ENCODE measurements around the gene ZNF862. TPM values are rescaled to one million over a fixed set of nuclear protein-coding genes. Genes with fewer than 3 reads are reported as not detected.

The ZNF862 gene
- total and polyA plus RNA-seq, 2 of the 13 experiments (the other 11 are each of a cell fraction or from before 2014, with no cell fraction given) = 0.89 to 2.0 TPM

- TF ChIP-seq TBX2 (CRISPR knock-in tag; IDR thresholded peaks at IDR 0.05; ENCODE audit: borderline replicate concordance) (no peak), ZFP1 (CRISPR knock-in tag; IDR thresholded peaks at IDR 0.05) (no peak), PAXIP1 (CRISPR knock-in tag; conservative IDR thresholded peaks at IDR 0.05) (peak; percentile 43; the same call in 1 of the 2 replicates), ZSCAN29 (CRISPR knock-in tag; conservative IDR thresholded peaks at IDR 0.05) (no peak), ZFAT (CRISPR knock-in tag; conservative IDR thresholded peaks at IDR 0.05) (no peak), MAF1 (CRISPR knock-in tag; IDR thresholded peaks at IDR 0.05; ENCODE audit: borderline replicate concordance) (0 out of 2 replicates have a peak, but pooled peaks have one; percentile 32), ZNF792 (CRISPR knock-in tag; IDR thresholded peaks at IDR 0.05) (no peak), ZKSCAN5 (CRISPR knock-in tag; IDR thresholded peaks at IDR 0.05) (no peak), ZFP36 (IDR thresholded peaks at IDR 0.05; ENCODE audit: borderline replicate concordance, low read depth, low read length, partially characterized antibody) (no peak), ZNF230 (CRISPR knock-in tag; IDR thresholded peaks at IDR 0.05) (no peak), ZNF33A (CRISPR knock-in tag; IDR thresholded peaks at IDR 0.05; ENCODE audit: borderline replicate concordance) (no peak), ZNF615 (CRISPR knock-in tag; IDR thresholded peaks at IDR 0.05; ENCODE audit: borderline replicate concordance) (no peak), GATAD2A (CRISPR knock-in tag; IDR thresholded peaks at IDR 0.05) (peak; percentile 36; the same call in 1 of the 2 replicates), NFIB (CRISPR knock-in tag; IDR thresholded peaks at IDR 0.05; ENCODE audit: borderline replicate concordance) (no peak), PRMT3 (CRISPR knock-in tag; IDR thresholded peaks at IDR 0.05; ENCODE audit: borderline replicate concordance, low read depth) (no peak), ZNF430 (CRISPR knock-in tag; IDR thresholded peaks at IDR 0.05) (no peak), DMAP1 (CRISPR knock-in tag; IDR thresholded peaks at IDR 0.05) (peak; percentile 67; the same call in 1 of the 2 replicates), FOXP1 (IDR thresholded peaks at IDR 0.05) (no peak), FOXP1 (CRISPR knock-in tag; IDR thresholded peaks at IDR 0.05) (no peak), SP1 (IDR thresholded peaks at IDR 0.05) (no peak), SP1 (CRISPR knock-in tag; IDR thresholded peaks at IDR 0.05) (no peak), CBFB (CRISPR knock-in tag; IDR thresholded peaks at IDR 0.05) (no peak), RARA (CRISPR knock-in tag; IDR thresholded peaks at IDR 0.05) (no peak), POLR2G (IDR thresholded peaks at IDR 0.05; ENCODE audit: low read depth, low read length) (peak; percentile 68), MAFG (CRISPR knock-in tag; IDR thresholded peaks at IDR 0.05) (no peak), SATB2 (CRISPR knock-in tag; IDR thresholded peaks at IDR 0.05) (0 out of 2 replicates have a peak, but pooled peaks have one; percentile 10), PCBP1 (IDR thresholded peaks at IDR 0.05; ENCODE audit: borderline replicate concordance, low read depth, low read length) (no peak), FOSL2 (CRISPR knock-in tag; IDR thresholded peaks at IDR 0.05) (peak; percentile 13; the same call in 1 of the 2 replicates), ZNF281 (CRISPR knock-in tag; IDR thresholded peaks at IDR 0.05; ENCODE audit: borderline replicate concordance) (no peak), GZF1 (CRISPR knock-in tag; IDR thresholded peaks at IDR 0.05) (no peak)
These were observed 36.5 kb downstream of the ZNF862 start (continued) for GRCh38 chr7:149874644-149875028.
